DMS79 (cell line): Measurements from ENCODE around the gene PWWP3B.
"Not testable (repeated sequence)": the region's sequence is repeated elsewhere in the genome, so short reads cannot be mapped to it uniquely, and the experiment has no call there.

Source experiments
- DNase-seq: peaks from one replicate; lab custom pipeline; 2025; lab: John Stamatoyannopoulos, UW

The PWWP3B gene

DNA sequence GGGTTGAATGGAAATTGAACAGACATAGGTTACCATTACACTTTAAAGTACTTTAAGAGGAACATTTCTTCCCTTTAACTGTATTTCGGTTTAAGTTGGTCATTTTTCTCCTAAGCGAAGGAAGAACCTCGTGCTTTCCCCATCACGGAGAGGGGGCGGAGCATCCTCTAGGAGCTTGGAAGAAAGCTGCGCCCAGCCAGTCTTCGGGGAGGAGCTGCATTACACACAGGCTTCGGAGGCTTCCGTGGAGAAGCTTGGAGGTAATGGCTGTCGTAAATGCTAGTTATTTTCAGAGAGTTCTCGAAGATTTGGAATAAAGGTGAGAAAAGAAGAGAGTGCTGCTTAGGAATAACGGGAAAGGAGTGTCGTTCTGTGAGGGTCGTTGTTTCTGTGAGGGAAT, at the start of gene PWWP3B:
PWWP3B (plus strand) TSS at position 199 of the 400 bp plus-strand sequence. CDS start 37,128 bp downstream, outside the sequence.
- DNase-seq = no peak

GRCh38 chrX:106139048-106139447, 29.1 kb upstream of the PWWP3B start:
- DNase-seq = no peak

- DNase-seq = no peak
Observed at GRCh38 chrX:106144755-106145639, 23.1 kb upstream of the PWWP3B start.

DNA sequence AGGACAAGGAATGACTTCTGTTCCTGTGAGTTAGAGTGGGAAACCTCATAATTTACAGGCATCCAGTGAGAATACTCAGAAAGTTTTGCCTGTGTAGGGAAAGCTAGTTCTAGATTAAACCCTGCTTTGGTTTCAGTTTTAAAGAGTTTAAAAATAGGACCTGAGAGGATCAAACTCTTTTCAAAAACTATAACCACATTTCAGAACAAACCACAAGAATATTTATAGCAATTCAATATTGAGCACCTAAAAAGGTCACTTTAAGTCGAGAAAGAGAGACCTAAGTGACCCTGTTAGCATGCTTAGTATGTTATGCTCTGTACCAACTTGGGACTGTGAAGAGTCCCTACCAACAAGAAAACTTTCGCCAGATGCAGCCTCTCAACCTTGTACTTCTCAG, 17.4 kb upstream of the PWWP3B start:
- no peak for DNase-seq

- DNase-seq = no peak
Observed at GRCh38 chrX:106159861-106160282, 8.2 kb upstream of the PWWP3B start.

DNA sequence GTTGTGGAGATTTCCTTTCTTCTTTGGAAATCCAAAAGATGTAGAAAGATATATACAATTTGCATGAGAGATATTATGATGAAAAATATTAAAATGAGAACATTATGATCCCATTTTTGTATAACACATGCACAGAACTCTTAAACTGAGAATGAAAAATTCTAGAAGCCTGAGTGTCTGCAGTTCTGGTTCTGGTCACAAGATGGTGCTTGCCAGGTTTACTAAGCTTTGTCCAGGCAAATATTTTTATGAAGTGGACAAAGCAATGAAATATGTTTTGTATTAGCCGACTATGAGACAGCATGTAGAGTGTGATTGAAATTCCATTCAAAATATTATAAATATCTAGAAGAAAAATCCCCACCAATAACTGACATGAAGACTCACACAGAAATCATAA, 2.2 kb downstream of the PWWP3B start:
- no peak for DNase-seq

GRCh38 chrX:106171293-106171820, 3.3 kb downstream of the PWWP3B start:
- DNase-seq = no peak

- no peak for DNase-seq
Observed at GRCh38 chrX:106177106-106177981, 9.2 kb downstream of the PWWP3B start.

- DNase-seq = no peak
Observed at GRCh38 chrX:106177982-106178321, 9.8 kb downstream of the PWWP3B start.

DNA sequence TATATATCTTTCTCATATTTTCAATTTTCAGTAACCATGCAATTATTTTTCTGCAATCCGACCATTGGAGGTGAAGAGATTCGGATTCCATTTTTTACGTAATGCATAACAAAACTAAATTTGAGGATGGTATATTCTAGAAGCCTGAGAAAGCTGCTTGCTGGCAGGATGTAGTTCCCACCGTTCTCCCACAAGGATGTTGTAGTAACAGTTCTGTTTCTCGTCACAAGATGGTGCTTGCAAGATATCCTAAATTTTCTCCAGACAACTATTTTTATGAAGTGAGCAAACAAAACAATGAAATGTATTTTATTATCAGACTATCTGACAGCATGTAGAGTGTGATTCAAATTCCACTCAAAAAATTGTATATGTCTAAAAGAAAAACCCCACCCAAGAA, 10.7 kb downstream of the PWWP3B start:
- DNase-seq = no peak

GRCh38 chrX:106183685-106184084, 15.6 kb downstream of the PWWP3B start:
- DNase-seq = not testable (repeated sequence)

- no peak for DNase-seq
Observed at GRCh38 chrX:106201502-106202178, 33.5 kb downstream of the PWWP3B start.

DNA sequence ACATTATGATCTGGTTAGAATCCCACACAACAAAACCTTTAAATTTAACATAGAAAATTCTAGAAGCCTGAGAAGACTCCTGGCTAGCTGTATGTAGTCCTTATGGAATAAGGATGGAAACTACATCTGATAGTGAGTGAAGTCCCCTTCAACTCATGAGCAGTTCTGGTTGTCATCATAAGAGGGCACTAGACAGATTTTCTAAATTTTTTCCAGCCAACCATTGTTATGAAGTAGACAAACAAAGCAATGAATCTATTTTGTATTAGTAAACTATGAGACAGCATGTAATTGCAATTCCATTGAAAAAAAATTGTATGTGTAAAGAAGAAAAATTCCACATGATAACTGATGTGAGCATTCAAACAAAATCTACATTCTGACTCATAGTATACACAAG, 35.2 kb downstream of the PWWP3B start:
- no peak for DNase-seq

- DNase-seq = no peak
Observed at GRCh38 chrX:106208154-106208553, 40.0 kb downstream of the PWWP3B start.
